HT1080 (cell line): ENCODE measurements around the gene AKAP13. TPM values are rescaled to one million over a fixed set of nuclear protein-coding genes. Genes with fewer than 3 reads are reported as not detected.
"Not testable (repeated sequence)": the region's sequence is repeated elsewhere in the genome, so short reads cannot be mapped to it uniquely, and the experiment has no call there.

ENCODE experiments used
- DNase-seq: peaks from one replicate; pipeline ENCODE4 v3.0.0-alpha.2; 2015; ENCODE audit warnings: low read depth
- total RNA-seq: library from RNA; depleted of rRNA; stranded (reverse); fragments of >200 nt; shearing (Covaris generic); gene quantifications from 2 replicates; pipeline ENCODE4 v1.2.3, GENCODE V29; 2014

AKAP13 gene
- total RNA-seq, 1 experiment from 2014 or later: 29.7 TPM

DNA sequence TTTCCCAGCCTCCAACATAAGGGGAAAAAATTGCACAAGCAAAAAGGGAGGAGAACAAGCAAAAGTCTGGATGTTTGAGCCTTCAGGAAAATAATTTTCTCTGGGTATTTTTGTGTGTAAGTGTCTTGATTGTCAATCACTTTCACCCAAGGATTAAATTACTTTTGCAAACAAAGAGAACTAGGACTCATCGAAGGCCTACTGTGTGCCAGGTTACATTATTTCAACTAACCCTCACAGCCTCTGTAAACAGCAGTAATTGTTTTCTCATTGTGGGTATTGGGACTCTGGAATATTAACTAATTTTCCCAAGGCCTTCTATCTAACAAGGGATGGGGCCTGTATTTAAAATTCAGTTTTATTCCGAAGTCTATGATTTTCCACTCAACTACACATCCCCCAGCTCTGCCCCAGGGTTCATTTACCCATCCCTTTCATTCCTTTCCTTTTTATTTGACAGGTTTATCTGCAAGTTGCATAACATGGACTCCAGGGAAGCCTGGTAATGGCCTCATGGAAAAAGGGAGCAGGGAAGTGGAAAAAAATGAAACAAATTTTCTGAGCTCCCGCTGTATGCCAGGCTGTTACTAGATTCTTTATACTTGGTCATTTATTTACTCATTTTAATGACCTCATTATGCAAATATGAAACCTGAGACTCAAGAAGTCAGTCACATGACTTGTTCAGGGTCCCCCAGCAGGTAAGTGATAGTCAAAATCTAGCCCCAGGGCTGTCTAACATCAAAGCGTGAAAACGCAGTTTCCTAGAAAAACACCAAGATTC, 32.9 kb upstream of the AKAP13 start:
- DNase-seq: not testable (repeated sequence)

DNA sequence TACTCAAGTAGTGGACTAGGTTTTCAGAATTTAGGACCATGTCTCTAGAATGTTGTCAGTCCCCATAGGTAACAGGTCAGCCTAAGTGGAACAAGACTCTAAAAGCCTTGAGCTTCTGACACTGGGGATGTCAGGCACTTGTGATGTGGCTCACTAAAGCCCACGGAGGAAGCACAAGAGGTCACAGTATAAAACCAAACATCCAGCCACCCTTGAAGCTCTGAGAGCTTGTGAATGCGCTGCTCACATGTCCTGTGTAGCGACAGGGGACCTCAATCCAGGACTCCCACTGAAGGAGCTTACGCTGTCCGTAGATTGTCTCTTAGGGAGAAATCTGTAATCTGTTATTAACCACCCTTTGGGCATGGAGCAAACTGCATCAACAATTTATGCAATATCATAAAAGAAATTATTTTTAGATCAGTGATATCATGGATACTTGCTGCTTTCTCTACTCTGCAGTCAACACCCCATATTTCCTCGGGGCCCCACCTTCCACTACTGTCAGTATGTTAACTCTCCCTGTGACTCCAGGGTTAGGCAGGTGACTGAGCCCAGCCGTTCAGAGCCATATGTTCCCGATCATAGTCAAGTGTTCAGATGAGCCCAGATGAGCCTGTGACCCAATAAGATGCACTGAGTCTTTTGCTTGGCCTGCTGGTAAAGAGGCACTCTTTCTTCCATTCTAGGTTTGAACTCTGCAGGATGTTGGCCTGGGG, 32.2 kb upstream of the AKAP13 start:
- not testable (repeated sequence) for DNase-seq

DNA sequence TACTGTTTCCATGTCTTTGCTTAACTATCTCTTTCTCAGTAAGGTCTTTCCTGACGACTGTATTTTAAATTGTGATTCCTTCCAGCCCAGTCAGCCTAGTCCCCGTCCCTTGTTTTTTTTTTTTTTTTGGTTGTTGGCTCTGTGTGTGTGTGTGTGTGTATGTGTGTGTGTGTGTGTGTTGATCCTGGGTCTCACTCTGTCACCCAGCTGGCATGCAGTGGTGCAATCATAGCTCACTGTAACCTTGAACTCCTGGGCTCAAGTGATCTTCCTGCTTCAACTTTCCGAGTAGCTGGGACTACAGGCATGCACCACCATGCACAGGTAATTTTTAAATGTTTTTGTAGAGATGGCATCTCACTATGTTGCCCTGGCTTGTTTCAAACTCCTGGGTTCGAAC, 31.3 kb upstream of the AKAP13 start:
- DNase-seq: not testable (repeated sequence)

DNA sequence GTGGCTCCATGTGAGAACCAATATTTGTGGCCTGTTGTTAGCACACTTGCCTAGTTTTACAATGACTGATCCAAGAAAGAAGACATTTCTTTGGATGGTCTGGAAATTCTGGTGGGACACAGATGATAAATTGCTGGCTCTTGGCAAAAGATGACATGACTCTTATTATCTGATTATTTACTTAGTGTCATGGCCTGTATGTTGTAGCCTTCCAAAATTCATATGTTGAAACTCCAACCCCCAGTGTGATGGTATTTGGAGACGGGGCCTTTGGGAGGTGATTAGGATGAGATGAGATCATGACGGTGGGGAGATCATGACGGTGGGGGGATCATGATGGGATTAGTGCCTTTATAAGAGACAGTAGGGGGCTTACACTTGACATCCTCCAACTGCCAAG, 30.0 kb upstream of the AKAP13 start:
- DNase-seq: no peak

DNA sequence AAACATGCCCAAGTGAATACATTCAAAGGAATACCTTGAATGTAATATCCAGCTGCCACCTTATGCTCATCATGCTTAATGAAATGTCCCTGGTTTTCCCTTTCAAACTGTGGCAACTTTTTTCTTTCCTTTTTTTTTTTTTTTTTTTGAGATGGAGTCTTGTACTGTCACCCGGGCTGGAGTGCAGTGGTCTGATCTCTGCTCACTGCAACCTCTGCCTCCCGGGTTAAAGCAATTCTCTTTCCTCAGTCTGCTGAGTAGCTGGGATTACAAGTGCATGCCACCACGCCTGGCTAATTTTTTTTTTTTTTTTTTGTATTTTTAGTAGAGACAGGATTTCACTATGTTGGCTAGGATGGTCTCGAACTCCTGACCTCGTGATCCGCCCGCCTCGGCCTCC, 28.9 kb upstream of the AKAP13 start:
- DNase-seq: not testable (repeated sequence)

DNA sequence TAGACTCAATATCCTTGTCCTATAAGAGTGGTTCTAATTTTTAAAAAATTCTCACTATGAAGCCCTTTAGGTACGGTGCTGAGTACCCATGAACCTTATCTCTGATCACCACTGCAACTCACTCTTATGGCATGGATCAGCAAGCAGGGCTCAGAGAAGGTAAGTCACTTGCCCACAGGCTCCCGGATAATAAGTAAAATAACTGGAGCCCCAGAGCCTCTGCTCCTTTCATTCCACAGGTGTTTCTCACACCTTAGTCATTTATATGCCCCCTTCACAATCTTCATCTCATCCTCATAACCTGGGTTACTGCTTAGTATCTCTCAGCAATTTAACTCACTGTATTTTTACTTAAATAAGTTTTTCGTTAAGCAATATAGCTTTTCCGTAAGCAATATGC, 28.4 kb upstream of the AKAP13 start:
- no peak for DNase-seq

DNA sequence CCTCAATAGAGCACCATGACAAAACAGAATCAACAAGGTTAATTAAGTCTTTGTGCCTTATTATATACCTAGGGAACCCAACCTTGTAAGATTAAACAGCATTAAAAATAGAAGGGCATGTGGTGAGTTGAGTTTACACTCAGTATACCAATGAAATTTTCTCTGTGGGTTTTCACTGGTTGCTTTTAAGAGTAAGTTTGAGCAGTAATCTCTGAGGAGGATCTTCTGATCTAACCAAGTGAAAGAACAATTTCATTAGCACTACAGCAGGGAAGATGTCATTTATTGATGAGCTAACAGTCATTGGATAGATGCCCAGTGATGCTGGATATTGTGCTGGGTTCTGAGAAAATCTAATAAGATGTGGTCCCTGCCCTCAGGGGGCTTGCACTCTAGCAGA, 26.9 kb upstream of the AKAP13 start:
- no peak for DNase-seq

DNA sequence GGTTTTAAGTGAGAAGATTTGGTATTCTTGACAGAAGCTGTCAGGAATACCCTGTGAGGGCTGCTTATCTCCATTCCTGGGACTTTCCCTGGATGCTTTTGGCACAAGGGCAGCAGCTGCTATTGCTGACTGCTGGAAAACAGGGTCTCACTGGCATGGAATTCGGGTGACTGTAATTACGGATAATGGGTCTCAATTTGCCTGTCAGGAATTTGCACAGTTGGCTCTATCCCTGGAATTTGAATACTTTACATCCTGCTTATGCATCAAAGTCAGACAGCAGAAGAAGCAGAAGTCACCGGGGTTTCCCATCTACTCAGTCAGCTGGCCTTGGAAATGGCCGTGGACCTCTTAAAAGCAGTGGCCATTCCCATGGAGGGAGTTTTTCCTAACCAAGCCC, 25.9 kb upstream of the AKAP13 start:
- peak; percentile 38 for DNase-seq

DNA sequence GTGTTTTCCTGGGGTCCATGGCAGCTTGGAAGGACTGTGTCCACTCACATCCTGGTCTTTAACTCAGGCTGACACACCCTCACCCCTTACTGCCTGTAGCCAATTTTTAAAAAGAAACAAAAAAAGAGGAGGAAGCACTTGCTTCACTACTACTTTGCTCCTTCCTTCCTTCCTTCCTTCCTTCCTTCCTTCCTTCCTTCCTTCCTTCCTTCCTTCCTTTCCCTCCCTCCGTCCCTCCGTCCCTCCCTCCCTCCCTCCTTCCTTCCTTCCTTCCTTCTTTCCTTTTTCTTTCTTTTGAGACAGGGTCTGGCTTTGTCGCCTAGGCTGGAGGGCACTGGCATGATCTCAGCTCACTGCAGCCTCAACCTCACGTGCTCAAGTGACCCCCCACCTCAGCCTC, 25.5 kb upstream of the AKAP13 start:
- DNase-seq: no peak

DNA sequence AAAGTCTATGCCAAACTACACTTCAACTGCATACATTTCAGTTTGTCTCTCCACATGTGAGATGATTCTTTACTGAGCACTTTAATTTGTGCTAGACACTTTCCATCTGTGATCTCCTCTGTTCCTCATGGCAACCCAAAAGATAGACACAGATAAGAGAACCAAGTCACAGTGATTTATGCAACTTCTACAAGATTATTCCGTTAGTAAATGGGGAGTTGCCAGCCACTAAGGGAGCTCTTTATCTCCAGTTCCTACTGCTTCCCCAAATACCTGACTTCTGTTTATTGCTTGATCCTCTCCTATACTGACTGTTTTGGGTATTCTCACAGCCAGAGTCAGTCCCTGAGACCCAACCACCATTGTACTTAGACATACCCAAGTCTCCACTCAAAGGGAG, 24.1 kb upstream of the AKAP13 start:
- no peak for DNase-seq

DNA sequence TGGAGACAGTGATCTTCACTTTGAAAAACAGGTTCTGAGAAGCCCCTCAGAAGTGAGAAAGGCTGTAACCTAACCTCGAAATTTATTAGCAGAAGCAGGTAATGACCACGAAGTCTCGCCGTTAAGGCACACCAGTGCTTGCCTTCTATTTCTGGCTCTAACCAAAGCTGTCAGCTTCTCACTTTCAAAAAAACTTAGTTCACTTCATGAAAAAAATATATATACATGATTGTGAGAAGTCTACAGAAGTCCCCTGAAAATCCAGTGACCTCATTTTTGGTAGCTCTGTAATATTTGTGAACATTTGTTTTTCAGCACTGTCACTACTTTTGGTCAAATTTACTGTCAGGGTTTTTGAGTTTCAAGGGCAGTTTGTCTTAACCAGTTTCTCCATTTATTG, 19.1 kb upstream of the AKAP13 start:
- no peak for DNase-seq

DNA sequence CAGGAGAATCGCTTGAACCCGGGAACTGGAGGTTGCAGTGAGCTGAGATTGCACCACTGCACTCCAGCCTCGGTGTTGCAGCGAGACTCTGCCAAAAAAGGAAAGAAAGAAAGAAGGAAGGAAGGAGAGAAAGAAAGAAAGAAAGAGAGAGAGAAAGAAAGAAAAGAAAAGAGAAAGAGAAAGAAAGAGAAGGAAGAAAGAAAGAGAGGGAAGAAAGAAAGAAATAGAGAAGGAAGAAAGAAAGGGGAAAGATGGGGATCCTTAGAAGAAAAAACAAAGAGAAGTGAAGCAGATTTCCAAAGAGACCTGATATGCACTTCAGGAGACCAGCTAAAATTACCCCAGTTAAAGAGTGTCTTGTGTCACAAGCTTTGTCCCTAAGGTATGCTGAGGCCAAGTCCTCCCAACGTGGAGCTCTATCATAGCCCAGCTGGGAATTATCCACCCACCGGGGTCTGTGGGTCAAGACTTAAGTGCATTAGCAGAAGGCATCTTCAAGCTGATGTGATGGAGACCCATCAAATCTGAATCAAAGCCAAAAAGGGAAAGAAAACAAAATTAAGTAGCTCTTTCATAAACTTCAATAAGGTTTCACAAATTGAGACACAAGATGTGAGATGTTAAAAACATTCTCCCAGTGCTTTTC, 17.8 kb upstream of the AKAP13 start:
- DNase-seq: no peak

DNA sequence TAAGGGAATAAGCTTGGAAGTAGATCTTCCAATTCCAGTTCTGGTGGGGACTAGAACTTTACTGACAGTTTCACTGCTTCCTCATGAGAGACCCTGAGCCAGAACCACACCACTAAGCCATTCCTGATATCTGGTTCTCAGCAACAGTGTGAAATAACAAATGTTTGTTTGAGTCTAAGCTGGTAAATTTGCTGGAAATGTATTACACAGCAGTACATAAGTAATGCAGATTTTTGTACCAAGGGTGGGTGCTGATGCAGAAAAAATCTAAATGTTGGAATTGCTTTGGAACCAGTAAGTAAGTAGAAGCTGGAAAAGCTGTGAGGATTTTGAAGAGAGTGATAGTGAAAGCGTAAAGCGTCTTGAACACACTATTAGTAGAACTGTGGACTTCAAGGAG, 14.4 kb upstream of the AKAP13 start:
- no peak for DNase-seq

DNA sequence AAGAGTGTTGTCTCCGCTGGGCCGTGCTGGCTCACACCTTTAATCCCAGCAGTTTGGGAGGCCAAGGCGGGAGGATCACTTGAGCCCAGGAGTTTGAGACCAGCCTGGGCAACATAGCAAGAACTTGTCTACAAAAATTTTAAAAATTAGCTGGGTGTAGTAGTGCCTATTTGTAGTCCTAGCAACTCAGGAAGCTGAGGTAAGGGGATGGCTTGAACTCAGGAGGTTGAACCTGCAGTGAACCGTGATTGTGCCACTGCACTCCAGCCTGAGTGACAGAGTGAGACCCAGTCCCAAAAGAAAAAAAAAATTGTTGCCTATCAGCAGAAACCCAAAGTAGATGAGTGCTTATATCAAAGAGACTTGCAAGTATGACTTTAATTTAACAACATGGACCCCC, 12.7 kb upstream of the AKAP13 start:
- no peak for DNase-seq

DNA sequence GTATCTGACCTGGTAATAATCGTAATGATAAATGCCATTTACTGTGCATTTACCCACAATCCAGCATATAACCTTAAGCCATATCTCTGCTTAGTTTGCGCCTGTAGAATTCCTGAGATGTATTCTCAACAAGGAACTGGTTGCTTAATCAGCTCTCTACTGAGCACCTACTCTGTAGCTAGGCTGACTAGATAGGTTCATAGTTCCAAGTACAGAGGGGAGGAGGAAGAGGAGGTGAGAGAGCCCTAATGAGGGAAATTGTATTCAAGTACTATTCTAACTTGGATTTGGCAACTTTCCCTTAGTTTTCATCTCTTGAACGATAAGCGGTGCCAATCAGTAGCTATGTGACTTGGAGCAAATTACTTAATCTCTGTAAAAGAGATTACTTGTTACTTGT, 5.6 kb upstream of the AKAP13 start:
- no peak for DNase-seq

DNA sequence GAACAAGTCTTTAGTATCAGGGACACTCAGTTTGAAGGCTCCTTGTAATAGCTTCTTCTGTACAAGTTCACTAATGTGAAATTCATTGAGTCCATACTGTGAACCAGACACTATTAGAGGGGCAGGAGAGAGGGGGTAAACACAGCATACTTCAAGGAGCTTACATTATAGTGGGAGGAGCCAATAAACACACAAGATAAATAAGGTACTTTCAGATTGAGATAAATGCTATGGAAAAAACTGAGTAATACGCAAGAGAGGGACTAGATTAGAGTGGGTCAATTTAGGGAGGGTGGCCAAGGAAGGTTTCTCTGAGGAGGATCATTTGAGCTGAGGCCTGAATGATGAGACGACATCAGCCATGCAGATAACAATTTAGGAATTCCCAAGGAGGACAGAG, 3.1 kb upstream of the AKAP13 start:
- no peak for DNase-seq

DNA sequence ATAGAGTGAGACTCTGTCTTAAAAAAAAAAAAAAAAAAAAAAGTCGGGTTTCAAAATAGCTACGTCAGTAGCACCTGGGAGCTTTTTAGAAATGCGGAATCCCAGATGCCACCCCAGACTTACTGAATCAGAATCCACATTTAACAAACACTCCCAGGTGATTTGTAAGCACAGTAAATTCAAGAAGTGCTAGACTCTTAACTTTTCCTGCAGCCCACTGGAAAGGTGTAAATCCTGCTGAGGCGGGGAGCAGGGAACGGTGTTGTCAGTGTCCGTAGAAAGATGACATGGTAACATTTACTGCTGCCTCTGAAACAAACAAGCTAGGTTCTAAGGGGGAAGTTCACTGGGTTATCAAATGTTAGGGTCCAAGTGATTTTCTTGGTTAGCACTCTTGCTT, 2.4 kb upstream of the AKAP13 start:
- no peak for DNase-seq

DNA sequence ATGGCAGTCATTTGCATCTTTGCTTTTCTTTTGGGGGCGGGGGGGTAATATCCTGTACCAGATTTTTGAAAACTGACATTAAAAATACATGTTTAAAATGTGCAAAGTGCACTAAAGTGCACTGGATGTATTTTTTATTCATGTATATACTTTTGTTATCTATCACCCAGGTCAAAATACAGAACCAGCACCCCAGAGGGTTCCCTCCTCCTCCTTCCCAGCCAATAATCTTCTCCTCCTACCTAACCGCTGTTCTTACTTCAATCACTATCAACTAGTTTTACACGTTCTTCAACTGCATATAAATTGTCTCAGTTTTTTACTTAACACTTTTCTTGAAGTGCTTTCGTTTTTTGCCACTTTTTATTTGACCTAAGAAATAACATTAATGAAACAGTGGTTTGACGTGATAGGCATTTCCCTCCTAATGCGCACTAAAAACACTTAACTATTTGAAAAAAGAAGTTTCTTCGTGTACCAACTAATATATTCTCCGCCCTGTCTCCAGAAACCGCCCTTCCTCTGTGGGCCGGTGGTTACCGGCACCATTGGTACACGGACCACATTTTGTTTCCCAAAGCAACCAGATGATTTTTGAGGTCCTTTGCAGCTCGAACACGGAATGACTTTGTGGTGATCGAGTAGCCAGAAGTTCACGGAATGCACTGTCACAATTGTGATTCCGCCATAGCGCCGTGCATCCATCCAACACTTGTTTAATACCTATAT, 836 bp upstream of the AKAP13 start:
- DNase-seq: peak; percentile 42

DNA sequence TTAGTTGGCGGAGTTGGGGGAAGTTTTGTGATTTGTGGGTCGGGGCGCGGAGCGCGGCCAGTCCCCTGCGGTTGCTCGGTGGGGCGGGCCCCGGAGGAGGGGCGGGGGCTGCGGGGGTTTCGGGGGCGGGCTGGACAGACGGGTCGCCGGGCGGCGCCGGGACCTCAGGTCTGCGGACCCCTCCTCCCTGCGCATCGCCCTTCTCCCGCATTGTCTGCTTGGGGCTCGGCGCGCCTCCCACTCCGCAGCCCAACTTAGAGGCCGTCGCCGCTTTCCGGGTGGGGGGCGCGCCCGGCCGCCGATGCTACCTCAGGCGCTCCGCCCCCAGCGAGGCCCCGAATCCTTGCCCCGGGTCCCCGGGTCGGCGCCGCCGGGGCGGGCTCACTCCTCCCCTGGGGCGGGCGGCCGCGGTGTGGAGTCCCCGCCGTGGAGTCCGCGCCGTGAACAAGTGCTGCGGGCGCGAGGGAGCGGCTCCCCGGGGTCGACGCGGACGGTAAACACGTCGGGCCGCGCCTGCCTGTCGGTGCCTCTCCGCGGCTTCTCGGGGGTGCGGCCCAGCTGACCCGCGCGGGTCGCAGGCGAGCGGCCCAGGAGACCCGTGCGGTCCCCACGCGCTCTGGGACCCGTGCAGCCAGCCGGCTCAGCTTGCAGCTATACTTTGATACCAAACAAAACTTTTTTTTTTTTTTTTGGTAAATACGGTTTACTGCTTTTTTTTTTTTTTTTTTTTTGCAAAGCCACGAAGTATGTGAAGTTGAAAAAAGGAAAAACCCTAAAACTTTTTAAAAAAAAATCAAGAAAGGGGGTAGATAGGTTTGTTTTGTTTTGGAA, 624 bp downstream of the AKAP13 start:
- DNase-seq: peak; percentile 38

DNA sequence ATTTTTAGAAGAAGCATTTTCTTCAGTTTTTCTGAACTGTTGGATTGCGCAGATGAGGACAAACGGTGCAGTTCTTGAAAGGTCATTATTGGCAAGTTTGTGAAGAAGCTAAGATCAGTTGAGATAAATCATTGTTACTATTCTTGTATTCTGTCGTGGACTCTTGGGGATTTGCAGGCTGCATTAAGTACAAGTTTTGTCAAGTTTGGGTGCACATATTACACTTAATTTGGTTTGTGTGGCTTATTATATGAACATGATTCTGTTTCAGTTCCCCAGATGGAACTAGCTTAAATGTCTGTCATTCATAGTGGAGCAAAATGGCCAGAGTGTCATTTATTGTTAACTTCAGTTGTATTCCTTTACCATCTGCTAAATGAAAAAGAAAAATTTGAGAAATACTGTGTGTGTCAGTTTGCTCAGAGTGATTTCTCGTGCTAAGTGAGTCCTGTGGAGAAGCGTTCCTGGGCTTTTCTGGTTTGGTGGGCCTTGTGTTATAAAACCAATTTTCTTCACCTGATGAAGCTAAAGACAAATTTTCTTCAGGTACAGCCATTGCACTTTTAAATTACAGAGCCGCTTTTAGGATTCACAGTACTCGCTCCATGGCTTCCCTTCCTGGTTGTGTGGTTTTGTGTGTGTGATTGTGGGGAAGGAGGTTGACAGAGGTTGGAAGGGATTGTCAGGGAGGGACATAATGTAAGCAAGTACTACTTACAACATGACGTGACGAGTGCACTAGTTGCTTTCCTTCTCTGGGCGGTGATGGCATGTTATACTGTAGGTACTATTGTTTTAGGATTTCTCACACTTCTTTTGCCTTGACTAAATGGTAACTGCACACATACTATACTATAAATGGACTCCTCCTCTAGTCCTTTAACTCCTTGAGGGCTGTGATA, 1.7 kb downstream of the AKAP13 start:
- no peak for DNase-seq
